HFF-Myc (cell line): ENCODE results near the gene EXOC6B.

Experiments
- DNase-seq: peaks from one replicate; pipeline ENCODE4 v3.0.0-alpha.2; 2011; ENCODE audit warnings: low read depth; ENCODE audit errors: extremely low read depth
- H3K4me3 ChIP-seq: replicated peaks from 2 replicates; pipeline ENCODE4 v1.5.1; 2011; ENCODE audit warnings: low read depth, mild to moderate bottlenecking, control low read depth, low read length
- TF ChIP-seq, protein P1 (sequence below): IDR thresholded peaks from 2 replicates; pipeline ENCODE4 v1.5.1; 2012; ENCODE audit warnings: mild to moderate bottlenecking, low read depth, low read length, control low read depth; ENCODE audit errors: missing control alignments

The EXOC6B gene

GRCh38 chr2:72131916-72132841 is 693.7 kb downstream of the EXOC6B start:
- TF ChIP-seq, protein P1, sequence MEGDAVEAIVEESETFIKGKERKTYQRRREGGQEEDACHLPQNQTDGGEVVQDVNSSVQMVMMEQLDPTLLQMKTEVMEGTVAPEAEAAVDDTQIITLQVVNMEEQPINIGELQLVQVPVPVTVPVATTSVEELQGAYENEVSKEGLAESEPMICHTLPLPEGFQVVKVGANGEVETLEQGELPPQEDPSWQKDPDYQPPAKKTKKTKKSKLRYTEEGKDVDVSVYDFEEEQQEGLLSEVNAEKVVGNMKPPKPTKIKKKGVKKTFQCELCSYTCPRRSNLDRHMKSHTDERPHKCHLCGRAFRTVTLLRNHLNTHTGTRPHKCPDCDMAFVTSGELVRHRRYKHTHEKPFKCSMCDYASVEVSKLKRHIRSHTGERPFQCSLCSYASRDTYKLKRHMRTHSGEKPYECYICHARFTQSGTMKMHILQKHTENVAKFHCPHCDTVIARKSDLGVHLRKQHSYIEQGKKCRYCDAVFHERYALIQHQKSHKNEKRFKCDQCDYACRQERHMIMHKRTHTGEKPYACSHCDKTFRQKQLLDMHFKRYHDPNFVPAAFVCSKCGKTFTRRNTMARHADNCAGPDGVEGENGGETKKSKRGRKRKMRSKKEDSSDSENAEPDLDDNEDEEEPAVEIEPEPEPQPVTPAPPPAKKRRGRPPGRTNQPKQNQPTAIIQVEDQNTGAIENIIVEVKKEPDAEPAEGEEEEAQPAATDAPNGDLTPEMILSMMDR, result no peak
- DNase-seq, result no peak
- no peak overlapping the region for H3K4me3 ChIP-seq

DNA sequence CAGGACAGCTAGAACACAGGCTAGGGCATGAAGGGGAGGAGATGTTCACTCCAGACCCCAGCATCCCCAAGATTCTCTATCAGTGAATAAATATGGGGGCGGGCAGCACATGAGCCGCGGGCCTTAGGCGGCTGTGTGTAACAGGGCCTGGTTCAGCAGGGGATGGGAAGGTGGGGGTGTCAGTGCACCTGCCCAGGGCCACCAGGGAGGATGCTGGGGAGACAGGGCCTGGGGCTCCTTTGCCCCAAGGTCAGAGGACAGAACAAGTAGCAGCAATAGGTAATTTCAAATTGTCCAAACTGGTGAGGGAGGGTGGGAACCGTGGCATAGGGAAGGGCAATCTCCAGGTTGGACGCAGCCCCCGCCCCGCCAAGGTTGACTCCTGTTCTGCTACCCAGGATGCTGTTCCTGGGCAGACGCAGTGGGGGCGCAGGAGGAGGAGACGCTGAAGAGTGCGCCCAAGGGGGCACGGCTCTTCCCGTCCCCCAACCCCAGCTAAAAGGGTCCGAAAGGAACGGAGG is 694.4 kb downstream of the EXOC6B start:
- TF ChIP-seq, protein P1, result no peak
- H3K4me3 ChIP-seq, result no peak overlapping the region
- DNase-seq, result no peak

GRCh38 chr2:72130659-72131360 is 695.0 kb downstream of the EXOC6B start:
- H3K4me3 ChIP-seq, result no peak overlapping the region
- no peak for DNase-seq
- TF ChIP-seq, protein P1, result no peak

- no peak for DNase-seq
- TF ChIP-seq, protein P1, result no peak
- no peak overlapping the region for H3K4me3 ChIP-seq
These were observed 696.0 kb downstream of the EXOC6B start for GRCh38 chr2:72129681-72130340.

DNA sequence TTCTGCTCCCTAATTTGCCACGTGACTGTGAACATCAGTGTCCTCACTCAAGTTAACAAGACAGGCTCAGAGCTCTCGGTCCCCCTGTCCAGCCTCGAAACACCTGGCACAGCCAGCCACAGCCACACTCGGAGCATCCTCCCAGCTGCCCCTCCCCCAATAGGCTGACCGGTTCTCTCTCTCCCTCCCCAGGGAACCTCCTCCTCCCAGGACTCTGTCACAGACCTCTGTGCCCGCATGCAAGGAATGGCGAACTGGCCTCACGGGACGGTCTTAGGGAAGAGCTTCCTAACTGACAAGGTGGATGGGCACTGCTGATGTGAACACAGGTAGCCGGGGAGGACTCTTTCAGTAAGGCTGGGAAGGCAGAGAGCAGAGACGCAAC is 697.0 kb downstream of the EXOC6B start:
- H3K4me3 ChIP-seq, result no peak overlapping the region
- TF ChIP-seq, protein P1, result no peak
- no peak for DNase-seq

DNA sequence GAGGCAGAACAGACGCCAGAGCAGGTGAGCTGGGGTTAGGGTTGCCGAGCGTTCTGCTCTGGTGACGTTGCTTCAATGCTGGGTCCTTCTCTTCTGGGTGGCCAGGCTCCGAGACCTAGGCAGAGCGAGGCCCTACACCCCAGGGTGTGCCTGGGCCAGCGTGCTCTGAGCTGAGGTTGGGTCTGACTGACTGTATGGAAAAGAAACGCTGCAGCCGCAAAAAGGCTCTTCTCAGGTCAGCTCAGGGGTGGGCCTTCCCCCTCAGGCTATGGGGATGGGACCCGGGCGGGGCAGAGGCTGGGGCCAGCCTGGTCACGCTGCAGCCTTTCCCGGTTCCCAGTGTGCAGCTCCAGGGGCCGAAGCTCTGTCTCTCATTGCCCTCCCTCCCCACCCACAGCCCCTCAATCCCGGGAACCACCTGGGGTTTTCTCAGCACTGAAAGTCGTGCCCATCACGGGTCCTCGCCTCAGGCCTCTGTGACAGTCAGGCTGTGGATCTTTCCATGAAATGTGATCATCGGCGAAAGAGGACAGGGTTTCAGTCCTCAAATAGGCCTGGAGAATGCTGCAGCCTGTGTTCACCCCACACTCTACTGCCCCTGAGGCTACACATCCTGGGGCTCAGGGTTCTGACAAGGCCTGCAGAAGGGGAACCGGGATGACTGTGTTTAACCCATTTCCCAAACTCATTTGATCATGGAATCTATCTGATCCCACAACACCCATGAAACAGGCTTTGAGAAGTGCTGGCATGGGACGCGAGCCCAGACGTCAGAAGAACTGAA is 697.6 kb downstream of the EXOC6B start:
- H3K4me3 ChIP-seq, result no peak overlapping the region
- no peak for DNase-seq
- TF ChIP-seq, protein P1, result no peak
